NCI-H1105 treated with DMSO at 0.1 percent for 48 hours (cell line): ENCODE measurements around the gene HS3ST3A1.

Source experiments
- DNase-seq: peaks from one replicate; lab custom pipeline; 2025; lab: John Stamatoyannopoulos, UW

HS3ST3A1 gene

DNA sequence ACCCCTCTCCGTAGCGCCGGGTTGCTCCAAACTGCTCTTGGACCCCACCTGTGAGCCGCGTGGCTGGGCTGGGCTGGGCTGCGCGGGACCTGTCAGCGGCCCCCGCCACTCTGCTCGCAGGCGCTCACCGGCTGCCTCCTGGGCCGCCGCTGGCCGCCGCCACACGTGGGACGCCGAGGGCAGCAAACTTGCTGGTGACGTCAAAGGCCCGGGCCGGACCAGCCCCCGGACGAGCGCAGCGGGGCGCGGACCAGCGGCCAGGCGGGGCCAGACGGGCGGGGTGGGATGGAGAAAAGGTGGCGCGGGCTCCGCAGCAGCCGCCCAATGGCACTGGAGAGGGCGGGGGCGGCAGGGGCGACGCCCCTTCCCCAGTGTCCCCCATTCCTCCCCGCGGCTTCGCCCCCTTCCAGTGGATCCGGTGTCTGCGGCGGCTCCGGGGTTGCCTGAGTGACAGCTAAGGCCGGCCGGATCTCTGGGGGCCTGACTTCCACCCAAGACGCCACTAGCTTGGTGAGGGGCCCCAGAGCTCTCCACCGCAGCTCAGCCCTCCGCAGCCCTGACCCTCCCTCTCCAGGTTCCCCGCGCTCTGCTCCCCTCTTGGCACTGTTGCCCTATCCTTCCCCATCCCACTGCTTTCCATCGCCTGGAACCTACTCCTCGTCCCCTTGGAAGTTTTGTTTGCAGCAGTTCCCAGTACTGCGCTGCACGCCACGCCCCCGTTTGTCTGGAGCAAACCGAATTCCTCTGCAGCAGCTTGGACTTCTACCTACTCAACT lies at the start of gene HS3ST3A1:
Gene HS3ST3A1, minus strand, starts transcription at position 154 of the 776 bp plus-strand sequence. CDS start 800 bp downstream, outside the sequence.
- peak; percentile 26 for DNase-seq

DNA sequence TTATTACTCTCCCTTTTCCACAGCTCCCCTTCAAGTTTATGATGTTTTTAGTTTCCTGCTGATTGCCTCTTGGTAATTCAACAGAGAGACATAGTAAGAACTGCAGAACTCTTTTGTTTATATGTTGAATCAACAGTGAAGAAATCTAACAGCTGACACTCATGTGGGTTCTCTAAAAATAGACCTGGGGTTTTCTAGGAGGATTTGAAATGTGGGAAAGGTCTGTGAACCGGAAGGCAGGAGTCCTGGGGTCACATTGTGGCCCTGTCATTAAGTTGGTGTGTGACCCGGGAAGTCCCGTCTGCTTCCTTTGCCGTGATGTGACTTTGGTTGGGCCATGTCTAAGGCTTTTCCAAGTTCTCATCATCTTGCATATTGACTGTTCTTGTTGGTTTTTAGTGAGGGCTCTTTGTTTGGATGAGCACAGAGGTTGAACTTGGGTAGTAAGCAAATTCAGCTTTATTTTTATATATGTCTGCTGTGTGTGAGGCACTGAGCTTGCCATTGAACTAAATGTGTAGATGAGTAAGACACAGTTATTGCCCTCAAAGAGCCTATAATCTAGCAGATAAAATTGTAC lies 48.5 kb upstream of the HS3ST3A1 start:
- DNase-seq = no peak

DNA sequence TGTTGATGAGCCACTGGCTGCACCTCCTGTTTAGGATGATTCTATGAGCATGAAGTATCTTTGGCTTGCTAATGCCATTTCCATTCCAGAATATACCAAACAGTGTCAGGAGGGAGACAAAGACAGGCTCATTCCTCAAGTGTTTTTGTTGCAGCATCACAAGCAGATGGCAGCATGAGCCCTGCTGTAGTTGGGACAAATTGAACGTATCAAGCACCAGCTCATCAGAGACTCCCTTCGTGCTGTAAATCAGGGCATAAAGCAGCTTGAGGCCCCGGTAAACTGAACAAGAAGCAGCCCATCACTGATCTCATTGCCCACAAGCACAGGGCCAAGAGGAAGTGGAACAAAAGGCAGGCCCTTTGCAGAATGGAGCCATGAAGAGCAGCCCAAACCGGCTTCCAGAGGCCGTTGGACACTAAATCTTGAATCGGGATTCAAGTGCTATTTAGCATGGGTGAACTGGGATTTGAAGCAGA lies 45.9 kb upstream of the HS3ST3A1 start:
- no peak for DNase-seq

DNA sequence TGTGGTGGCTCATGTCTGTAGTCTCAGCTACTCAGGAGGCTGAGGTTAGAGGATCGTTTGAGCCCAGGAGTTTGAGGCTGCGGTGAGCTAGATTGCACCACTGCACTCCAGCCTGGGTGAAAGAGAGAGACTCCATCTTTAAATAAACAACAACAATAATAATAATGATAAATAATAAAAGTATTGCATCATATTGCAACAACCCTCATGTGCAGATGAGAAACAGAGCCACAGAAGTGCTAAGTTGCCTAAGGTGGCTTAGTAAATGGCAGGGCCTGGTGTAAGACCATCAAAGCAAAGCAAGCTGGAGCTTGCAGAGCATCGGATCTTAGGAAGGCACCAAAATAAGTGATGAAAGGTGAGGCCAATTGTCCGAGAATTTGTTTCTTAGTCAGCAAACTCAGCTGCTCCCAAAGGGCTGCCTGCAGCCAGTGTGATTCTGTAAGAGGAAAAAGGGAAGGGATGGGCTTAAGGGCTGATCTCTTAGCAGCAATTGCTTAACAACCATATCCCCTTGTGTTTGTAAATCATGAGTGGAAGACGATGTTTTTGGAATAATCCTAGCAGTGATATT lies 45.3 kb upstream of the HS3ST3A1 start:
- no peak for DNase-seq

DNA sequence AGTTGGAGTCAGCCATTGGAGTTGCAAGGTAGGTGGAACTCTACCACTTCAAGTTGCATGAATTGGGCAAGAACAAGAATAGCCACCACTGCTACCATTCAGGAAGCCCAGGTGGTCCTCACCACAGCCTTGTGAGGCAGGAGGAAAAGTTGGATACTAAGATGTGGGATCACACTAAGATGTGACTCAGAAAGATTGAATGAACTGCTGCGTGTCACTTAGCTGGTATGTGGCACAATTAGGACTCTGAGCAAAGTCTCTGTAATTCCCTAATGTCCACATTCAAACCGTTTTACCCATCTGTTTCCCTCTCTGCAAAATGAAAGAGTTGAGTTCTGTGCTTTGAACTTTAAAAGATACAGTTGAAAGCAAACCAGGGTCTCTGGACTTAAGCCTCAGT lies 44.7 kb upstream of the HS3ST3A1 start:
- no peak for DNase-seq

DNA sequence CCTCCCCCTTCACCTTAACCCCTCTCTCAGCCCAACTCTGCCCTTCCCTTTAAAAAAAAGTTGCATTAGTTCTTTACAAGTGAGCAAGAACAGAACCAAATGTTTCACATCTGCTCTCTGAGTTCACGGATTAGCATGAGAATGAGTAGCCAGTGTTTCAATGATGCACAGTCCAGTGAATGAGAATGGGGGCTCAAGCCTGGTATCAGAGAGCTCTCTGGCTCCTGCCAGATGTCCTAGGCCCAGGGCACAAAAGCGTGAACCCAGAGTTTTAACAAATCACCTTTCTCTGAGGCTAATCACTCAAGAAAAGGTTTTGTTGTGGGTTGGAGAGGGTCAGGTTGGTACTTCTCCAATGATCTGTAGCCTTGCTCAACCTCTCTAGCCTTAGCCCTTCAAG lies 41.5 kb upstream of the HS3ST3A1 start:
- DNase-seq = no peak

DNA sequence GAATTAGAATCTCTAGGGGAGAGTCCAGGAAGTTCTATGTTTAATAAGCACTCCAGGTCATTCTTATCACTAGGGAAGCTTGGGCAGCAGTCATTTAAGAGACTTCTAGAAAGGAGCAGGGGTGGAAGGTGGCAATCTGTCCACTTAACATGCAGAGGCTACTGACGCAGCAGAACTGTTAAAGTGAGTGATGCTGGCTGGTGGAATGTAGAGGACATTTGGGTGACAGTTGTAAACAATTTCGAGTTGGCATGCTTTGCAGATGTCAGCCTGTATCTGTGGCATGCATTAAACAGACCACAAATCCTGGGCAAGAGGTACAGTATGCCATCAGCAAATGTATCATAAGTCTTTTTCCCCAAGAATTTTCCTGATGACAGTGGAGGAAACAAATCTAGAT lies 40.5 kb upstream of the HS3ST3A1 start:
- DNase-seq = no peak

DNA sequence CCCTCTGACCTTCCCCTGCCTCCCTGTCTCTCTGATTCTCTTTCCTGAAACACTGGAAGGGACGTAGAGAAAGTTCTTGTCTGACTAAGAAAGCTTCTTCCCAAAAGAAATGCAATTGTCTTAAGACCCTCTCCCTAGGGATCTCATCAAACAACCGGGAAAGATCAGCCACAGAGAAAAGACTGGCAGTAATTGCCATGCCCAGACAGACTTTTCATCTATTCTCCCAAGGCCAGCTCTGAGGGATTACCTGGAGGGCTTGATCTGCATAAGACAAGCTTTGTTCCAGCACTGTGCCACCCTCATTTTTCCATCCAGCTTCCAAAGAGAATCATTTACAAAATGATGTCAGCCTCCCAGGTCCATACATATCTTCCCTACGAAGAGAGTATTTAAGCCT lies 38.8 kb upstream of the HS3ST3A1 start:
- DNase-seq = no peak

DNA sequence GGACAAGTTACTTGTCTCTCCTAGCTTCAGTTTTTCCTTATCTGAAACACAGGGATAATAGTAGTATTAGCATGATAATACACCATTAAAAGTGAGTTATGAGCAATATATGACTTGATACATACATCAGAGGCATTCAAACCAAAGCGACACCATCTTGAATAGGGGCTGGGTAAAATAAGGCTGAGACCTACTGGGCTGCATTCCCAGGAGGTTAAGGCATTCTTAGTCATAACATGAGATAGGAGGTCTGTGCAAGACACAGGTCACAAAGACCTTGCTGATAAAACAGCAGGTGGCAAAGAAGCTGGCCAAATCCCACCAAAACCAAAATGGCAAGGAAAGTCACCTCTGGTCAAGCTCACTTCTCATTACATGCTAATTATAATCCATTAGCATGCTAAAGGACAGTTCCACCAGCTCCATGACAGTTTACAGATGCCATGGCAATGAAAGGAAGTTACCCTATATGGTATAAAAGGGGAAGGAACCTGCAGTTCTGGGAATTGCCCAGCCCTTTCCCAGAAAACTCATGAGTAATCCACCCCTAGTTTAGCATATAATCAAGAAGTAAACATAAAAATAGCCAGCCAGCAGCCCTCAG lies 37.2 kb upstream of the HS3ST3A1 start:
- DNase-seq = no peak

DNA sequence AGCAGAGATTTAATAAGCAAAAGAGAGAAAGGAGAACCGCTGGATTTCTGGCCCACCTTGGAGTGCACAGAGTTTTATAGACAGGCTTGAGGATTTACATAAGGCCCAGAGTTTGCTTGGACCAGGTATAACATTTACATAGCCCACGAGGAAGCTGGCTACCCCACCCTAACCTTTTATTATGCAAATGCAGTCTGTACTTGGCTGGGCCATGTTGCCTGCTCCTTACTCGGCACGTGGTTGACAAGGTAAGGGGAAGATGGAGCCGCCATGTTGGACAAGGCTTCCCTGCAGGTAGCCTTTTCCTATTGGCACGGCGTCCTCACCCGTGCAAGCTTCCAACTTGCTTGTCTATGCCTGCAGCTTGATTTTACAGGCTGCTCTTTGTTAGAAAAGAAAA lies 35.2 kb upstream of the HS3ST3A1 start:
- no peak for DNase-seq

DNA sequence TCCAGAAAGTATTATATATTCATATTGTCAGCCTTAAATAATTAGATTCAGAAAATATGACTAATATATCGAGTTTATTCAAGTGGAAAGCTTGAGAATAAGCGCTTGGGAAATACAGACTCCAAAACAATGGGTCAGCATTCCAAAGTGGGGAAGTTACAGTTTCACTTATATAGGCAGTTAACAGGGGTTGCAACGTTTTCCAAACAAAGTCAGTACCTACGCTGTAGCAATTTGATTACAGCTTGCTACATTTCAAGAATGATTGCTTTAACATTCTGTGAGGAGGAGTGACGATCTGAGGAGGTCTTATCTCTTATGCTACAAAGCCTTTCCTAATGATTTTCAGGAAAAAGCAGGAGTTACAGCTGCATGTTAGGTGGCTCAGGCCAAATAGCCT lies 34.2 kb upstream of the HS3ST3A1 start:
- no peak for DNase-seq

DNA sequence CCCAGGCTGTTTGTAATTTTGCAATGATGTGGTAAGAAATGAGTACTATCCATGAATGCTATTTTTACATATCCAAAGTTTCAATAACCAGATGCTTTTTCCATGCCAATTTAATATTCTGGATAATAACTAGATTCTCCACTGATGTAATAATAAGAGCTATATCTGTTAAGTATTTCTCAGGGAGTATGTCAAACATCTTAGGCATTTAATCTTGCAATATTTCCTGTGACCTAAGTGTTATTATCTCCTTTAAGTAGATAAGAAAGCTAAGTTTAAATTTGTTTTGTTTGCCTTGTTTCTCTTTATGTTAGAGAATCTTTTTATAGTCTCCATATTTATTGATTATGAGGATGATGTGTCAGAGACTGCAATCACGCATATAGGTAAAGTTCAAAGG lies 32.3 kb upstream of the HS3ST3A1 start:
- DNase-seq = no peak

DNA sequence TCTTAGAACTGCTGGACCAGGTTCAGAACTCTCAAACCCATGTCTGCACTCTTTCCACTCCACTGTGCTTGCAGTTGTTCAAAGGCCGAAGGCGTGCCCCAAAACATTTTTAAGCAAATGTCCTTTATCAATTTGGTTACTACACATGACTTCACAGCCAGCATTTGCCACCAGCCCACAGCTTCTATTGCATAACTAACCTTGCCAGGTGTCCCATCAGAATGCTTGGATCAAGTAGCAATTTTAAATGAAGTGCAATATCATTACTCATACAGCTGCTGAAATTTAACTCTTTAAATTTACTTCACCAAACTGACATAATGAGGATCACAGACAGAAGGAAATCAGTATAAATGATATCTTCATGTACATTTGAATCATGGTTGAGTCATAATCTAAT lies 29.8 kb upstream of the HS3ST3A1 start:
- no peak for DNase-seq

DNA sequence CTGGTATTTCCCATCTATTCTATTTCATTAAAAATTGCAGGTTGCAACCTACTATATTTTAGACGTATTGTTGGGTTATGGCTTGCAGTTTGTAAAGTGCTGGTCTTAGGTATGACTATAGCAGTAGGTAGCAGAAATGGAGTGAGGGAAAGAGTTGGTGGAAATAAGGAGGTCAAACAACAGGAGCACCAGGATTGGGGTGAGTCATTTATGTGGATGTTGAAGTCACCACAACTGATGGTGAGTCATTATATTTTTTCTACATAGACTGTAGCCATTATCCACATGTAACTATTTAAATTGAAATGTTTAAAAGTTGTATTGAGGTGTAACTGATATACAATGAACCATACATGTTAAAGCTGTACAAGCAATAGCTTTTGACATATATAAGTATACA lies 25.0 kb upstream of the HS3ST3A1 start:
- no peak for DNase-seq

DNA sequence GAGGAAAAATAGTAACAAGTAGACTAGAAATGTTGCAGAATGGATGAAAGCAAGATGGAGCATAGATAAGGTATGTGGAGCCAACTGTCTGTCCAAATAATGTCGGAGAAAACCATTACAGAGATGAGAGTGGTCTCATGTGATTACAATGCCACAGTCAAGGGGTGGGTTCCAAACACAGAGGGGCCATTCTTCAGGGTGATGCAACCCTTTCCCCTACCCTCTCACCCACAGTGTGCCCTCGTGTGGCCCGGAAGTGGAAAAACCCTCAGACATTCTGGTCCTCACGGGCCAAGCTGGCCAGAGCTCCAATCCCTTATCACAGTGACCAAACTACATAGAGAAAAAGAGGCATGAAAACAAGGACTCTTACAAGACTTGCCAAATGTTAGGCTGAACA lies 17.7 kb upstream of the HS3ST3A1 start:
- no peak for DNase-seq

DNA sequence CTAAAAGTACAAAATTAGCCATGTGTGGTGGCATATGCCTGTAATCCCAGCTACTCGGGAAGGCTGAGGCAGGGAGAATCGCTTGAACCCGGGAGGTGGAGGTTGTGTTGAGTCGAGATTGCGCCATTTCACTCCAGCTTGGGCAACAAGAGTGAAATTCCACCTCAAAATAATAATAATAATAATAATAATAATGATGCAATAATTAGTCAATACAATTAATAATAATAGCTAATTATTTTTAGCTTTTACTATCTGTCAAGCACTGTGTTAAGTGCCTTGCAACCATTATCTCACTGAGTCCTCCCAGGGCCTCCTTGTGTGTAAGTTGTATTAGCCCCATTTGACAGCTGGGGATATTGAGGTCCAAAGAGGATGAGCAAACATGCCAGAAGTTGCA lies 14.3 kb upstream of the HS3ST3A1 start:
- DNase-seq = no peak

DNA sequence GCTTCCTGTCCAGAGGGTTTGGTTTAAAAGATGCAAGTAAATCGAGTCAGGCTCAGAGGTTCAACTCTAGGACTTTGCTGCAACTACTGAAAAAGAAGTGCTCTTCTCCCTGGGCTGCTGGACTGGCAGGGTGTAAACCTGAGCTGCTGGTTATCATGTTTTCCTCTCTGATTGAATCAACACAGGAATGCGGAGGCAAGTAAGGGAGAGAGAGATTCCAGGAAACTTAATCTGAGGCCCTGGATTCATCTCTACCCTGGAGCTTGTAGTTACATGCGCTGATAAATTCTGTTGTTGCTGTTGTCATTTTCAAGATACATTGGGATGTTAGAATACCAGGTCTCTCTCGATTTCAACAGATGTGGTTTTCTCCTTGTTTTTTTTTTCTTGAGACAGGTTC lies 8.2 kb upstream of the HS3ST3A1 start:
- no peak for DNase-seq

DNA sequence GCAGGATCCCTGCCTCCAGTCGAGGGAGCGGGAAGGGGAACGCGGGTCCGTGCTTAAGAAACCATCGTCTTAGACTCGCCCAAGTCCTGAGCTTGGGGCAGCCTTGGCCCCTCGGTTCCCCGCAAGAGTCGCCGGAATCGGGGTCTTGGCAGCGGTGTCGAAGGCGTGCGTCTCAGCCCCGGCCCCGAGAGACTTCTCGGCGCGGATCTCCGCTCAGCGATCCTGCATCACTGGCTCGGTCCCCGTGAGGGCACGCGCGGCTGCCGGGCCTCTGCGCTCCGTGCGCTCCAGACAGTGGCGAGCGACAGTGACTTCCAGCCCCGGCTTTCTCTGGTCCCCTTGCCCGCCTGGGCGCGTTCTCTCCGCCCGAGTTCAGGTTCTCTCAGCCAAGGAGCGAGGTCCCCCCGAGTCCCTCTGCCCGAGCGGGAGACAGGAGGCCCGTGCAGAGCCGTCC lies 380 bp downstream of the HS3ST3A1 start:
- DNase-seq = peak; percentile 31

DNA sequence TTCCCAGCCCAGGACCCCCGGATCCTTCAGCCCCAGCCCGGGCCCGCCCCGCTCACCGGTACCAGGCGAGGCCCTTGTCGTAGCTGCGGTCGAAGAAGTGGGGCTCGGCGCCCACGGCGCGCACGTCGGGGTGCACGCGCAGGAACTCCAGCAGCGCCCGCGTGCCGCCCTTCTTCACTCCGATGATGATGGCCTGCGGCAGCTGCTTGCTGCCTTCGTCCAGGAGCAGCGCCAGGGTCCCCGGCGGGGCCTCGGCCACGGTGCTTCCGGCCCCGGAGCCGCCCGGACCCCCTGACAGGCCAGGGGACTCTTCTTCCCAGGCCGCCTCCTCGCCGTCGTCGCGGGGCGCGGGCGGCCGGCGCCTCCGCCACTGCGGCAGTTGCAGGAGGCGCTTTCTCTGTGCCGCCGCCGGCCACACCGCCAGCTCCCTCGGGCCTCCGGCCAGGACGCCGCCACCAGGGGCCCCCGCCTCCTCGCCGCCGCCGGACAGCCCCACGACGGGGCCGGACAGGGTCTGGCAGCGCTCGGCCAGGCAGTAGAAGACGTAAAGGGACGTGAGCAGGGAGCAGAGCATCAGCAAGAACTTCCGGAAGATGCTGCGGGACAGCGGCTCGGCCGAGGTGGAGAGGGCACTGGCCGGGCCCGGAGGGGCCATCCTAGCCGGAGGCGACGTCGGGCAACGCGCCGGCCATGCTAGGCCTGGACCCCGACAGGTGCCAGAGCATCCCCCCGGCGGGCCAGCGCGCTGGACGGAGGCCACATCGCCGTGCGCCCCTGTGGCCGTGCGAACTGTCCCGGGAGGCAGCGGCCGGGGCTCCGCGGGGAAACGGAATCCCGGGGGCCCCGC lies 1.0 kb downstream of the HS3ST3A1 start:
- DNase-seq = no peak

DNA sequence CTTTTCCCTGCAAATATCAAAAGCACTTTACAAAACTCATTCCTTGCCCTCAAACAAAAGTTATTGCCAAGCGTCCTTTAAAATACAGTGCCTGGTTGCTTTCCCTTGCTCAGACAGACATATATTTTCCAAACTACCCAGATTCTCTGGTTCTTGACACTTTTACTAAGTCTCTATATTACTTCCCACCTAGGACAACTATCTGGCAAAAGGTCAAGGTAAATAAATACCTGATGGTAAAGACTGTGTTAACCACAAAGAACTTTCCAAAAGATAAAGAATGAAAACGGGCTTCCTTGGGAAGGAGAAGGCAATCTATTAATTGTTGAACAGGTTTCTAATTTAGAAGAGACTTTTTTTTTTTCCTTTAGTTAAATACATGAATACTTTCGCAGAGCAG lies 1.9 kb downstream of the HS3ST3A1 start:
- no peak for DNase-seq

DNA sequence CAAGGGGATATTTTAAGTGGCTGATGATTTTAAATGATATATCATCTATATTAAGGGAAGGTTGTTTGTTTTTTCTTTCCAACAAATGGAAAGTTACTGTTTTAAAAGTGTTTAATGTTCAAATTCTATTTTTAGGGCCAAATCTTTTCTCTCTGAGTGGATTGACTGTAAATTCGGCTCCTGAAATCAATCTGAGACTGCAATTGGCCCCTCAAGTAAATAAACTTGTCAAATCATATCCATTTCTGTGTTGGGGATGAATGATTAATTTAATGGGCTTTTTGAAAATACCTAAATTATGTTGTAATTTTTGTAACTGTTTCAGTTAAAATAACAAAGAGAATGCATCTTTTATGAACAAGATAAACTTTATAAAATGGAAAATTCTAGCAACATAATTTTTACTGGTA lies 2.6 kb downstream of the HS3ST3A1 start:
- DNase-seq = no peak
